ENCODE measurements around the gene CDH13.

Gene CDH13

GRCh38 chr16:83205896-83206295, 579.1 kb downstream of the CDH13 start:
- DNase-seq = no peak

- no peak for DNase-seq
Observed at GRCh38 chr16:83206426-83206825, 579.7 kb downstream of the CDH13 start.

- DNase-seq = no peak
Observed at GRCh38 chr16:83211711-83212110, 584.9 kb downstream of the CDH13 start.

GRCh38 chr16:83212301-83212841, 585.6 kb downstream of the CDH13 start:
- DNase-seq = no peak

- DNase-seq = no peak
Observed at GRCh38 chr16:83214671-83215070, 587.9 kb downstream of the CDH13 start.

GRCh38 chr16:83215406-83216001, 588.7 kb downstream of the CDH13 start:
- no peak for DNase-seq

GRCh38 chr16:83219285-83219684, 592.5 kb downstream of the CDH13 start:
- DNase-seq = no peak

- DNase-seq = no peak
Observed at GRCh38 chr16:83220066-83220465, 593.3 kb downstream of the CDH13 start.

- no peak for DNase-seq
Observed at GRCh38 chr16:83224642-83225041, 597.9 kb downstream of the CDH13 start.

GRCh38 chr16:83227336-83227735, 600.6 kb downstream of the CDH13 start:
- DNase-seq = no peak

- DNase-seq = no peak
Observed at GRCh38 chr16:83231729-83232128, 605.0 kb downstream of the CDH13 start.

GRCh38 chr16:83233153-83233552, 606.4 kb downstream of the CDH13 start:
- DNase-seq = no peak

- no peak for DNase-seq
Observed at GRCh38 chr16:83238949-83239691, 612.4 kb downstream of the CDH13 start.

GRCh38 chr16:83244057-83244456, 617.3 kb downstream of the CDH13 start:
- no peak for DNase-seq

GRCh38 chr16:83245061-83245460, 618.3 kb downstream of the CDH13 start:
- DNase-seq = no peak

- DNase-seq = no peak
Observed at GRCh38 chr16:83247767-83248372, 621.1 kb downstream of the CDH13 start.

- no peak for DNase-seq
Observed at GRCh38 chr16:83248735-83249463, 622.1 kb downstream of the CDH13 start.

- DNase-seq = no peak
Observed at GRCh38 chr16:83253521-83253920, 626.8 kb downstream of the CDH13 start.

- no peak for DNase-seq
Observed at GRCh38 chr16:83258366-83258928, 631.7 kb downstream of the CDH13 start.

GRCh38 chr16:83266848-83267553, 640.2 kb downstream of the CDH13 start:
- DNase-seq = no peak

GRCh38 chr16:83268169-83268568, 641.4 kb downstream of the CDH13 start:
- DNase-seq = no peak

GRCh38 chr16:83269048-83269447, 642.3 kb downstream of the CDH13 start:
- DNase-seq = no peak

All from activated gamma-delta T cell (primary cell).